ENCODE data around the gene CLEC20A. TPM values are rescaled to one million over a fixed set of nuclear protein-coding genes. Genes with fewer than 3 reads are reported as not detected.

Gene CLEC20A
- total and polyA plus RNA-seq, 11 donors = 0.23 TPM; not detected in 10

DNA sequence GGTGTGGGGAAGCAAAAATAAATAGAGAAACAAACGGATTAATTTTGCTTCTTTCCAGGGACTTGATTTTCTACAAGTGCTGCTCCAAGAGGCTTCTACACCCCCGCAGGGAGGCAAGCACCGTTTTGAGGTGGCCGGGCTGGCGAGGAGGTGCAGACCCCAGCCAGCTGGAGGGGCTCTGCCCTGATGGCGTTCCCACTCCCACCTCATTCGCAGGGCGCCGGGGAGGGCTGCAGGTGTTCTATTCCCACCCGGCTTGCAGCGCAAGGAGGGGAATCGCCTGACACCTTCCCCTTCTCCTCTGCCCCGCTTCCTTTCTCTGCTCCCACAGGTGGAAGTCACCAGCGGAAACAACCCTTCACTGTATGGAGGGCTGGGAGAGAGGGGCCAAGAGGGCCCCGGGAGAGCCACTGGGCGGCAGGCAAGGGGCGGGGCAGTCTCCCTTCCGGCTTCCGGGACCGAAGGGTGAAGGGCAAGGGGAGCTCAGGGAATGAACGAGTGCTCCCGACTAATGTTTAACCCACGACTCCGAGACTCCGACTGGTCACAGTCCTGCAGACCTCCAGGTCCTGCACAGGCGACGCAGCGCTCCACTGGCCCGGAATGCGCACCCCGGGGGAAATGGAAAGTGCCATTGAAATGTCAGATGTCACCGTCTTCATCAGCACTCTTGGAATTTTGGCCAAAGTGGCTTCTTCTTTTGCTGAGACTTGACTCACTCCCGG lies 45.2 kb upstream of the CLEC20A start:
- Histone ChIP-seq H3K27ac (peak overlapping the region; percentile 51 to 90 (median 84)), H3K4me3 (peak overlapping the region; percentile 62 to 86 (median 76)), H3K36me3 (peaks cover 0 to 6% (median 0%) of the 10 kb centered on the region in 9 donors), H3K9me3 (no peaks in the 10 kb centered on the region), H3K27me3 (no peaks in the 10 kb centered on the region), H3K4me1 (peaks cover 0 to 31% (median 13%) of the 10 kb centered on the region in 12 donors)
- 5 to 14% (median 7%) methylated on average over 9 to 33 of the region's 33 CpGs for WGBS, 4 donors
- ATAC-seq = peak; percentile 40 to 67 (median 66)
- intact Hi-C loops (cut with DNase I) = loop anchor here (1.0 to 10.0 kb wide), 9 partner anchors 183 to 823 kb away; partner anchors contain the start of genes AXDND1 (in 1 of the 10) and RALGPS2 (in 1 of the 10)
- peak; percentile 52 to 78 (median 66) for DNase-seq
- TF ChIP-seq, protein P1, sequence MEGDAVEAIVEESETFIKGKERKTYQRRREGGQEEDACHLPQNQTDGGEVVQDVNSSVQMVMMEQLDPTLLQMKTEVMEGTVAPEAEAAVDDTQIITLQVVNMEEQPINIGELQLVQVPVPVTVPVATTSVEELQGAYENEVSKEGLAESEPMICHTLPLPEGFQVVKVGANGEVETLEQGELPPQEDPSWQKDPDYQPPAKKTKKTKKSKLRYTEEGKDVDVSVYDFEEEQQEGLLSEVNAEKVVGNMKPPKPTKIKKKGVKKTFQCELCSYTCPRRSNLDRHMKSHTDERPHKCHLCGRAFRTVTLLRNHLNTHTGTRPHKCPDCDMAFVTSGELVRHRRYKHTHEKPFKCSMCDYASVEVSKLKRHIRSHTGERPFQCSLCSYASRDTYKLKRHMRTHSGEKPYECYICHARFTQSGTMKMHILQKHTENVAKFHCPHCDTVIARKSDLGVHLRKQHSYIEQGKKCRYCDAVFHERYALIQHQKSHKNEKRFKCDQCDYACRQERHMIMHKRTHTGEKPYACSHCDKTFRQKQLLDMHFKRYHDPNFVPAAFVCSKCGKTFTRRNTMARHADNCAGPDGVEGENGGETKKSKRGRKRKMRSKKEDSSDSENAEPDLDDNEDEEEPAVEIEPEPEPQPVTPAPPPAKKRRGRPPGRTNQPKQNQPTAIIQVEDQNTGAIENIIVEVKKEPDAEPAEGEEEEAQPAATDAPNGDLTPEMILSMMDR (IDR thresholded peaks at IDR 0.05) = no peak
- TF ChIP-seq POLR2A (IDR thresholded peaks at IDR 0.05) = no peak

DNA sequence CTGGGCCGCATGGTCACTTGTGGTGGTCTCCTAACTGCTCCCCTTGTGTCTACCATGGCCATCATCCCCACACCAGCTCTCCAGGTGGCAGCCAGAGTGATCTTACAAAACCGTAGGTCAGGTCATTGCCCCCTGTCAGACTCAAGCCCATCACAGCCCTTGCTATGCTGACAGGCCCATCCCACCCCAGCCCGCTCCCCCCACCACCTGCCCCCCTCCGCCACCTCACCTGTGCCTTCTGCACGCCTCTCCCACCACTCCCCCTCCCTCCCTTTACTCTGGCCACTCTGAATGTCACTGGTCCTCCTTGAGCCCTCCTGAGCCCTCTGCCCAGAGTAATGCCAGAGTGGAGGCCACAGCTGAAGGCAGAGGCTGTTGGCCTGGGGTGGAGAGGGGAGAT lies 44.6 kb upstream of the CLEC20A start:
- 87 to 98% (median 93%) methylated on average over 5 of the region's 5 CpGs for WGBS, 4 donors
- Histone ChIP-seq H3K9me3 (no peaks in the 10 kb centered on the region), H3K4me3 (peak overlapping the region in 3 of 12 donors; percentile 66 to 77 (median 75)), H3K27me3 (no peaks in the 10 kb centered on the region), H3K36me3 (peaks cover 0 to under 1% (median 0%) of the 10 kb centered on the region in 9 donors), H3K27ac (peak overlapping the region in 2 of 12 donors; percentile 83 to 90), H3K4me1 (peaks cover 0 to 34% (median 16%) of the 10 kb centered on the region in 12 donors)
- intact Hi-C loops (cut with DNase I) = loop anchor here in 4 of 10 donors (5.0 to 10.0 kb wide), 3 partner anchors 211 to 823 kb away; partner anchors contain the start of gene AXDND1 (in 1 of the 4)
- TF ChIP-seq, protein P1 (IDR thresholded peaks at IDR 0.05) = no peak
- TF ChIP-seq POLR2A (IDR thresholded peaks at IDR 0.05) = no peak
- DNase-seq = no peak
- ATAC-seq = no peak

DNA sequence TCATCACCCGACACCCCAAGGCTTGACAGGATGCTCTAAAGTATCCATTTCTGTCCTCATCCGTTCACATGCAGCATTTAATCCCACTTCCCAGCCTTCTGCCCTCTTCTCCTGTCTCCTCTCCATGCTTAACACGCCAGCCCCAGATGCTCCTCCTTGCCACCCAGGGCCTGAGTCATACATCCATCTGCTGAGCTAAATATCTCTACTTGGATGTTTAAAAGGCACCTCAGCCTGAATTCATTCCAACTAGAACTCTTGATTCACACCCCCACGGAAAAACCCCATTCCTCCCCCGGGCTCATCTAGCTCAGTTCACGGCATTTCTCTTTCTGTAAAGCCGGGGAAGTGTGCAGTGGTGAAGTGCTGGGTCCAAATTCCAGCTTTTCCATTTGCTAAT lies 43.9 kb upstream of the CLEC20A start:
- no peak overlapping the region for H3K27ac ChIP-seq
- H3K27me3 ChIP-seq = no peaks in the 10 kb centered on the region
- H3K36me3 ChIP-seq = no peaks in the 10 kb centered on the region
- DNase-seq = no peak
- no peak overlapping the region for H3K4me3 ChIP-seq
- H3K4me1 ChIP-seq = peaks cover 0 to 37% (median 16%) of the 10 kb centered on the region in 12 donors
- 86 to 89% (median 87%) methylated on average over 7 of the region's 7 CpGs for WGBS, 4 donors
- TF ChIP-seq, protein P1 (IDR thresholded peaks at IDR 0.05) = no peak
- TF ChIP-seq POLR2A (IDR thresholded peaks at IDR 0.05) = no peak
- intact Hi-C loops (cut with DNase I) = loop anchor here in 4 of 10 donors (5.0 to 10.0 kb wide), 3 partner anchors 212 to 824 kb away; partner anchors contain the start of gene AXDND1 (in 1 of the 4)
- no peak for ATAC-seq
- H3K9me3 ChIP-seq = no peaks in the 10 kb centered on the region

DNA sequence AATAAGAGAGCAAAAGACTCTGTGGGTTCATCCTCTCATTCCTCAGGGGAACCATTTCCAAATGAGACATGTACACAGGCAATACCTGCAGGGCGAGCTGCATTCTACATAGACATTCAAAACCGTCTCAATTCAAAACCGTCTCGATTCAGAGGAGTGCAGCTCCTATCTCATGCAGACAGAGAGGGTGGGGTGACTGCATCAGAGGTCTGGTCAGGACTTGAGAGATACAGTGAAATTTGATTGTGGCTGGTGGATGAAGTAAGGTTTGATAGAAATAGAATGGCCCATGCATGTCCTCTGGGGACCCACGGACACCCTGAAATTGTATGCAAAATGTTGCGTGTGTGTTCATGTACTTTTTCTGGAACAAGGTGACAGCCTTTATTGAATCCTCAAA lies 43.4 kb upstream of the CLEC20A start:
- ATAC-seq (no peak), DNase-seq (no peak)
- WGBS, 4 donors = 82 to 95% (median 87%) methylated on average over 6 of the region's 6 CpGs
- Histone ChIP-seq H3K27ac (no peak overlapping the region), H3K4me3 (no peak overlapping the region), H3K4me1 (peaks cover 0 to 37% (median 16%) of the 10 kb centered on the region in 12 donors), H3K36me3 (no peaks in the 10 kb centered on the region), H3K9me3 (no peaks in the 10 kb centered on the region), H3K27me3 (no peaks in the 10 kb centered on the region)
- intact Hi-C loops (cut with DNase I) = loop anchor here in 4 of 10 donors (5.0 to 10.0 kb wide), 3 partner anchors 212 to 825 kb away; partner anchors contain the start of gene AXDND1 (in 1 of the 4)
- TF ChIP-seq, protein P1 (IDR thresholded peaks at IDR 0.05) = no peak
- TF ChIP-seq POLR2A (IDR thresholded peaks at IDR 0.05) = no peak
